Lower leg skin (tissue), 3 donors: ENCODE measurements around the gene WIPF3.

ENCODE experiments used
- CTCF ChIP-seq, 3 donors: fragments of 450-650 bp; IDR thresholded peaks; one replicate each; pipeline ENCODE4 v1.5.1; 2016; ENCODE audit warnings: antibody characterized with exemption in 3 of 3, mild to moderate bottlenecking in 3 of 3, moderate library complexity in 2 of 3
- POLR2A ChIP-seq, 2 donors: fragments of 450-650 bp; IDR thresholded peaks; one replicate each; pipeline ENCODE4 v1.6.1; 2016 to 2017; ENCODE audit warnings: antibody characterized with exemption in 2 of 2, mild to moderate bottlenecking in 1 of 2, moderate library complexity in 1 of 2

- TF ChIP-seq CTCF (IDR thresholded peaks at IDR 0.05) = no peak
- TF ChIP-seq POLR2A (IDR thresholded peaks at IDR 0.05) = no peak
Observed at GRCh38 chr7:29929018-29929807, 122.9 kb downstream of the WIPF3 start.
